ENCODE data around the gene ZNF543.

Gene ZNF543

GRCh38 chr19:57293719-57294118 lies 26.6 kb upstream of the ZNF543 start:
- Histone ChIP-seq H3K4me3 (ENCODE audit: low read depth, low read length, poor library complexity, severe bottlenecking) (no peak overlapping the region), H3K4me2 (ENCODE audit: low read length) (no peak overlapping the region), H3K36me3 (ENCODE audit: insufficient read depth, low read length) (peaks cover 96% of the 10 kb centered on the region), H3F3A (ENCODE audit: insufficient read depth, low read length) (no peaks in the 10 kb centered on the region), H3K9ac (ENCODE audit: low read length) (no peak overlapping the region), H3K27me3 (ENCODE audit: insufficient read depth, low read length) (no peaks in the 10 kb centered on the region), H3K27ac (ENCODE audit: low read depth, low read length, poor library complexity, severe bottlenecking) (no peak overlapping the region), H3K9me2 (ENCODE audit: low read depth, low read length) (no peaks in the 10 kb centered on the region), H3K79me2 (ENCODE audit: insufficient read depth, low read length) (peaks cover 17% of the 10 kb centered on the region), H2AFZ (ENCODE audit: low read length) (no peak overlapping the region), H3K9me3 (ENCODE audit: low read length) (peaks cover 40% of the 10 kb centered on the region), H3K4me1 (ENCODE audit: insufficient read depth, low read length, severe bottlenecking) (no peaks in the 10 kb centered on the region), H4K20me1 (ENCODE audit: insufficient read depth, low read length) (no peaks in the 10 kb centered on the region)
- no peak for TF ChIP-seq EZH2 (IDR thresholded peaks at IDR 0.05; ENCODE audit: borderline replicate concordance, low read length)
- TF ChIP-seq CTCF (IDR thresholded peaks at IDR 0.05; ENCODE audit: low read length), result no peak

GRCh38 chr19:57302020-57302465 lies 18.2 kb upstream of the ZNF543 start:
- H3K4me1 ChIP-seq (ENCODE audit: insufficient read depth, low read length, severe bottlenecking), result no peaks in the 10 kb centered on the region
- H3K9me3 ChIP-seq (ENCODE audit: low read length), result no peaks in the 10 kb centered on the region
- no peak overlapping the region for H3K4me2 ChIP-seq (ENCODE audit: low read length)
- no peak overlapping the region for H3K27ac ChIP-seq (ENCODE audit: low read depth, low read length, poor library complexity, severe bottlenecking)
- no peak overlapping the region for H2AFZ ChIP-seq (ENCODE audit: low read length)
- peaks cover 5% of the 10 kb centered on the region; the same call in 1 of the 2 replicates for H3K79me2 ChIP-seq (ENCODE audit: insufficient read depth, low read length)
- H3K27me3 ChIP-seq (ENCODE audit: insufficient read depth, low read length), result no peaks in the 10 kb centered on the region
- H4K20me1 ChIP-seq (ENCODE audit: insufficient read depth, low read length), result no peaks in the 10 kb centered on the region
- peaks cover 67% of the 10 kb centered on the region for H3K36me3 ChIP-seq (ENCODE audit: insufficient read depth, low read length)
- H3K4me3 ChIP-seq (ENCODE audit: low read depth, low read length, poor library complexity, severe bottlenecking), result no peak overlapping the region
- no peak overlapping the region for H3K9ac ChIP-seq (ENCODE audit: low read length)
- TF ChIP-seq EZH2 (IDR thresholded peaks at IDR 0.05; ENCODE audit: borderline replicate concordance, low read length) (no peak), CTCF (IDR thresholded peaks at IDR 0.05; ENCODE audit: low read length) (no peak)
- no peaks in the 10 kb centered on the region for H3F3A ChIP-seq (ENCODE audit: insufficient read depth, low read length)
- H3K9me2 ChIP-seq (ENCODE audit: low read depth, low read length), result no peaks in the 10 kb centered on the region

- Histone ChIP-seq H3K79me2 (ENCODE audit: insufficient read depth, low read length) (peaks cover 2% of the 10 kb centered on the region; the same call in 1 of the 2 replicates), H3K9me2 (ENCODE audit: low read depth, low read length) (no peaks in the 10 kb centered on the region), H4K20me1 (ENCODE audit: insufficient read depth, low read length) (no peaks in the 10 kb centered on the region), H3K27ac (ENCODE audit: low read depth, low read length, poor library complexity, severe bottlenecking) (no peak overlapping the region), H3K36me3 (ENCODE audit: insufficient read depth, low read length) (peaks cover 59% of the 10 kb centered on the region), H2AFZ (ENCODE audit: low read length) (no peak overlapping the region), H3K9me3 (ENCODE audit: low read length) (no peaks in the 10 kb centered on the region), H3F3A (ENCODE audit: insufficient read depth, low read length) (no peaks in the 10 kb centered on the region), H3K4me2 (ENCODE audit: low read length) (no peak overlapping the region), H3K4me3 (ENCODE audit: low read depth, low read length, poor library complexity, severe bottlenecking) (no peak overlapping the region), H3K27me3 (ENCODE audit: insufficient read depth, low read length) (no peaks in the 10 kb centered on the region), H3K9ac (ENCODE audit: low read length) (no peak overlapping the region), H3K4me1 (ENCODE audit: insufficient read depth, low read length, severe bottlenecking) (no peaks in the 10 kb centered on the region)
- TF ChIP-seq EZH2 (IDR thresholded peaks at IDR 0.05; ENCODE audit: borderline replicate concordance, low read length), result no peak
- no peak for TF ChIP-seq CTCF (IDR thresholded peaks at IDR 0.05; ENCODE audit: low read length)
Observed at GRCh38 chr19:57302727-57303401, 17.4 kb upstream of the ZNF543 start.

Data from OCI-LY1 (cell line).